CD4-positive, alpha-beta T cell treated with Interleukin-4 for 4 hours (primary cell): ENCODE measurements around the gene FBN3.

Experiments
- DNase-seq: peaks from one replicate; pipeline ENCODE4 v3.0.0-alpha.2; 2020

The FBN3 gene

DNA sequence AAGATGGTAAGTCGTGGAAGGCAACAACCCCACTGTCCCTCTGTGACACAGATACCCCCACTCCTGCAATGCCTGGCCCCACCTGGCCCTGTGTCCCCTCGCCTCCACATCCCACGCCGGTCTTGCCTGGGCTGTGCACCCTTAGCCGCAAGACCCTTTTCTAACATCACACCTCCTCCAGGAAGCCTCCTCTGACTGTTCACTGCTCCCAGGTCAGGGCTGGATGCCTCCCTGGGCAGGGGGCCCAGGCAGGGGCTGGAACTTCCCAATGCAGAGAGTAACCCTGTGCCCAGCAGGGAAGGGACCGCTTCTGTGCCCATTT lies 1.3 kb downstream of the FBN3 start:
- DNase-seq: no peak

DNA sequence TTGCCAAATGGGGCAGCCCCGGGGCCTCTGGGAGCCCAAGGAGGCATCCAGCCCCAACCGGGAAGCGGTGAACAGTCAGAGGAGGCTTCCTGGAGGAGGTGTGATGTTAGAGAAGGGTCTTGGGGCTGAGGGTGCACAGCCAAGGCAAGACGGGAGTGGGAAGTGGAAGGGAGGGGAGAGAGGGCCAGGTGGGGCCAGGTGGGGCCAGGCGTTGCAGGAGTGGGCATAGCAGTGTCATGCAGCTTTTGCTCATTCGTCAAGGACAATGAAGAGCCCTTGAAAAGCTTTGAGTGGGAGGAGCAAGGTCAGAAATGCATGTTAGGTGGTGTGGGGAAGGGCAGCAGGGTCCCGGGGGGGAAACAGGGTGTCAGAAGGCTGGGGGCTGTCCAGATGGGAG lies 1.8 kb downstream of the FBN3 start:
- no peak for DNase-seq

DNA sequence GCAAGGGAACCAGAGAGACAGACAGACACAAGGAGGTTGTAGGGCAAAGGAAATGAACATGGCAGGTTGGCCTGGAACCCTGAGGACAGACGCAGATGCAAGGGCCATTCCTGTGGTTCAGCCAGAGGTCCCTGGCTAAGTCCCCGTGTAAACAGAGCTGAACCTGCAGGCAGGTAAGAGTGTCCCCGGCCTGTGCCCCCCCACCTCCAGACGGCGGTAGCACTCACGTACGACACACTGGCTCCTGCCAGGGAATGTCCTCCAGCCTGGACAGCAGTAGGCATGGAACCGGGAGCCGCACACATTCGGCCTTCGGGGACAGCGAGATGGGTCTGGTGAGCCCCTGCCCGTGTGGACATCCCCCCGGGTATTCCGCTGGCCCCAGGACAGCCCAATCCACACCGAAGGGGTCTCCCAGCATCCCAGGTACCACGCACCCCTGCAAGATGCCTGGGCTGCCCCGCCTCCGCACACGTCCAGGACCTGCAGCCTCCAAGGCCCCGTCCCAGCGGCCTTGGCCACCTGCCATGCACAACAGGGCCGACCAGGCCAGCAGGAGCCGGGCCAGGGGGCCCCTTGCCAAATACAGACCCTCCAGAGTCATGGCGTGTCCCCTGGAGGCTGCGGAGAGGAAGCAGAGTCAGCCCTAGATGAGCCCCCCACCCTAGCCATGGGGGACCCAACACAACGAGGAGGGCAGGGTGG lies 2.4 kb downstream of the FBN3 start:
- no peak for DNase-seq

DNA sequence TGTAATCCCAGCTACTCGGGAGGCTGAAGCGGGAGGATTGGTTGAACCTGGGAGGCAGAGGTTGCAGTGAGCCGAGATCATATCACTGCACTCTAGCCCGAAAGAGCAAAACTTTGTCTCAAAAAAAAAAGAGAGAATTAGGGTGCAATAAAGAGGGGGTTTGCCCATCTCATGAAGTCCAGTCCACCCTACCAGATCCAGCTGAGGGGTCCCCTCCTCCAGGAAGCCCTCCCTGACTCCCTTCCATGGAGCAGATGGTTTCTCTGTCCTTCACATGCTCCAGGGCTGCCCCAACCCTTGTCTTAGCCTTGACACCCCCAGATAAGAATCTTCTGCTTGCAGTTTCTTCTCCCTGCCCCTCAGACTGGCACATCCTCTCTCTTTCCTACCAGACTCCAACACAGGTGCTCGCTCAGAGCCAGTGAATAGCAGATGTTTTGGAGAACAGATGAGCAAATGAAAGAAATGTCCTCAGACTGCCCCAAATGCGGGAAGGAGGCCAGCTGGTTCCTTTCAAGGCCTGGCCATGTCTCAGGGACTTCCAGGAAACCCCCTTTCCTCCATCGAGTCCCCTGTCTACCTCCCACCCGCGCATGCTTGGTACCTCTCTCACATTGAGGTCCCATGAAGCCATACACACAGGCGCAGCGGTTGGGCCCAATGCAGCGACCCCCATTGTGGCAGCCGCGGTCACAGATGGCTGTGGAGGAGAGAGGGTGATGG lies 5.0 kb downstream of the FBN3 start:
- no peak for DNase-seq

DNA sequence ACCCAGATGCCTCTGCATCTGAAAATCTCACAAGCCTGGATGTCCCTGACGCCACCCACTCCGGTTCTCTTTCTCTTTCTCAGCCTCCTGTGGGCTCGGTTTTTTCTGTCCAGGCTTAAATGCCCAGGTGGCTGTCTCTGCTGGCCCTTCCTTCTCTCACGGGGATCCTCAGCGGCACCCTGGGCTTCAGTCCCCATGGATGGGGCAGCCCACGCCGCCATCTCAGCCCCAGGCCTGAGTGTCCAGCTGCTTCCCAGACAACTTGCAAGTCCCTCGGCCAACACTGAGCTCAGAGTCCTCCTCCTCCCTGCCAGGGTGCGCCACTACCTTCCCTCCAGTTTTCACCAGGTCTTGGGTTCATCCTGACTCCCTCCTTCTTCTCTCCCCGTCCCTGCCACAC lies 6.4 kb downstream of the FBN3 start:
- no peak for DNase-seq

DNA sequence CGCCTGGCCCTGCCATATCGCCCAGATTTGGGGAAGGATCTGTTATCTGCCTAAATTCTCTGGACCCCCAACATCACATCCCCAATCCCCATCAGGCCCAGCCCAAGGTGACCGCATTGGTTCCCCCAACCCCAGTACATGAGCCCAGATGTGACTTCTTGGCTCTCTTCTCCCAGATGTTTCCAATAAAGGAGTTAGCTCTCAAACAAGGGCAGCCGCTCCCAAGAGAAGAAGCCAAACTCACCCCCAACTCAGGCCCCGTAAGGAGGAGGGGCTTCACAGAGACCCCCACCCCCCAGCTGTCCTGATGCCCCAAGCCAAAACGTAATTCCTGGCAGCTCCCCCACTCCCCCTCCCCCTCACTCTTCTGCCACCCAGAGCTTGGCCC lies 6.9 kb downstream of the FBN3 start:
- no peak for DNase-seq

DNA sequence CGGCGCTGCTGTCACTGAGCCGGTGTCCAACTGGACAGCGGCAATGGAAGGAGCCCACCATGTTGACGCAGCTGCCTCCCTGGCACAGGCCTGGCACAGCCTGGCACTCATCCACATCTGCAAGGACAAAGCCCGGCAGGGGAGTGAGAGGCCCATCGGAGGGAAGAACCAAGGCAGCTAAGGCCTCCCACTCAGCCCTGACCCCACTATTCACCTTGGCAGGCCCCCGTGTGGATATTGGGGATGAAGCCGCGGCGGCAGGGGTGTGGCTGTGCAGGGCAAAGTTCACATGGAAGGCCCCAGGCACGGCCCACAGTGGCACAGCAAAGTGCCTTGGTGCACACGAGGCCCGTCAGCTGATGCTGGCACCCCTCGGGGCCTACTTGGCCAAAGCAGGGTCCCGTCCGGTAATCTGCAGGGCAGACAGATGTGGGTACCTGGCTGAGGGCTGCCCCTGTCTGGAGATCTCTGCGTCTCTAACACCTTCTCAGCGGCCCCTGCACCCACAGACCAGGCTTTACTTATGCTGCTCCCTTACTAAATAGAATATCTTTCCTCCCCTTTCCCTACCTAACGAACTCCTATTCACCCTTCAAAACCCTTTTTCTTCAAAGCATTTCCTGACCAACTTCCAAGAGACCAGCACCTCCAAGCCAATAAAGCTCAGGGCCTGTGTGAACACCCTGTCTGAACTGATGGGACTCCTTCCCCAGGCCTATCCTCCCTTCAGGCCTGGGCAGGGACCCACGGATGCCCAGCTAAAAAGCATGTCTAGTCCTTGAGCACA lies 7.5 kb downstream of the FBN3 start:
- DNase-seq: no peak

DNA sequence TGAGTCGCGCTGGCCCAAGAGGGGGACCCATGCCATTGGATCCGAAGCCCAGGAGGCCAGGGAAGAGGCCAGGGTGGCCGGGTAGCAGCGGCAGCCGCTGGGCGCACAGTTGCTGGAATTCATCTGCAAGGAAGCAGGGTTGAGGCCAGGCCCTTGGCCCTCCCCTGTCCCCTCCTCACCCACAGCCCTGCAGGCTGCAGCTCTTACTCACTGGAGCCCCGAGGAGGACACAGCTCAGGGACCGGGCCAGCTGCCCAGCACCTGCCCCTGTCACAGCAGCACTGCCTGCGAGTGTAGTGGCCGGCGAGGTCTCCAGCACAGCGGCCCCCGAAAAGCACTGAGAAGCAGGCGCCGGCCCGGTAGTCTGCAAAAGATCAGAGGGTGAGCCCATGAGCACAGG lies 11.2 kb downstream of the FBN3 start:
- DNase-seq: no peak

DNA sequence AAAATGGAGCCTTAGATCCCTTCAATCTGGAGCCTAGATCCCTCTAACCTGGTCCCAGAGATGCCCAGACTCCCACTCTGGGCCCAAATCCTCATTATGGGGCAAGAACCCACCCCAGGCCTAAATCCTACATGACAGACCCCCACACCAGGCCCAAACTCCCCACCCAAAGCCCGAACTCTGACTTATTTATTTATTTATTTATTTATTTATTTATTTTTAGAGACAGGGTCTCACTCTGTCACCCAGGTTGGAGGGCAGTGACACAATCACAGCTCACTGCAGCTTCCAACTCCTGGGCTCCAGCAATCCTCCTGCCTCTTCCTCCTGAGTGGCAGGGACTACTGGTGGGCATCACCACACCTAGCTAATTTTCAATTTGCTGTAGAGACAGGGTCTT lies 12.0 kb downstream of the FBN3 start:
- no peak for DNase-seq

DNA sequence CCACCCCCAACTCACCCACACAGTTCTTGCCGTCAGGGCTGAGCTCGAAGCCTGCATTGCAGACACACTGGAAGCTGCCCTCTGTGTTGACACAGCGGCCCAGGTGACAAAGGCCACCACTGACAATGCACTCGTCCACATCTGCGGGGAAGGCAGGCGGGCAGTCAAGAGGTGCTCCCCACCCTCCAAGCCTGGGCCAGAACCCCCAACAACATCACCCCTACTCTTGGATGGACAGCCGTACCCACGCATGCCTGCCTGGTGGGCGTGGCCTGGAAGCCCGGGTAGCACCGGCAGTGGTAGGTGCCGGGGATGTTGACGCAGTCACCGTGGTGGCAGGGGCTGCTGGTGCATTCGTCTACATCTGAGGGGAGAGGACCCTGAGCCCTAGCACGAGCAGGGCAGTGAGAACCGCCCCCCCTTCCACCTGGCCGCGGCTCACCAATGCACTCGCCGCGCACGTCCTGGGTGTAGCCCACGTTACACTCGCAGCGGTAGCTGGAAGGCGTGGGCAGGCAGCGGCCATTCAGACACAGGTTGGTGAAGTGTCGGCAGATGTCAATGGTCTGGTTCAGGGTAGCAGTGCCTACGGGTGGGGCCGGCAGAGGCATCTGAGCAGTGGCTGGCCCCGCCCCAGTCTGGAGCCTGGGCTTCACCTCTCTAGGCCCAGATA lies 13.3 kb downstream of the FBN3 start:
- DNase-seq: no peak

DNA sequence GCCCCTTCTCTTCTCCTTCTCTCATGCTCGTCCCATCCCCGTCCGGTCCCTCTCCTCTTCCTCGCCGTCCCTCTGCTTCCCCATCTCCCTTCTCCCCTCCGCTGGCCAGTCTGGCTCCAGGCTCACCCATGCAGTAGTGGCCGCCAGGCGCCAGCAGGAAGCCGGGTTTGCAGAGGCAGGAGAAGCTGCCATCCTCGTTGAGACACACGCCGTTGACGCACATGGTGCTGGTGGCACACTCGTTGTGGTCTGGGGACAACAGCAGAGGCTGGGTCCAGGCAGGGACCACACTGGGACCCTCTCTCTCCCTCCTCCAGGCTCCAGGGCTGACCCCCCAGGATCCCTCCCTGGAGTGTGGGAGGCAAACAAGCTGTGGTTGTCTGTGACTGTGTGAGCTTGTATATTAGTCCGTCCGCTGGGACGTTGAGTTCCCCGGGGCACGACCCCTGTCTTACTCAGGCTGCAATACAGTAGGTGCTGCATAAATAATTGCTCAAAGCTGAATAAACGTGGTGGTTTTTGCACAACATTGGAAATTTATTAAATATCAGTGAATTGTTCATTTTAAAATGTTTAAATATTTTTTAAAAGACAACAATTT lies 16.4 kb downstream of the FBN3 start:
- no peak for DNase-seq

DNA sequence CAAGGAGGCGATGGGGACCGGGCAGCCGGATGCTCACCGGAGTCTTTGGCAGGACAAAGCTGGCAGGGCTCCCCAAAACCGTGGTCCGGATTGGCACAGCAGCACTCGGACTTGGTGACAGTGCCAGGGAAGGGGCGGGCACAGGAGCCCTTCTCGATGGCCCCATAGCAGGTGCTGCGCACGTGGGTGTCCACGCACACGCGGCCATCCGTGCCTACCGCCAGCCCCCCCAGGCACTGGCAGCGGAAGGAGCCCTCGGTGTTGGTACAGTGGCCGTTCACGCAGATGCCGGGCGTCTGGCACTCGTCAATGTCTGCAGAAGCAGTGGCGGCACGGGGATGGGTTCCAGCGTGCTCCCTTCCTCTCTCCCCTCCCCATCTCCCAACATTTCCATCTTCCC lies 17.9 kb downstream of the FBN3 start:
- no peak for DNase-seq

DNA sequence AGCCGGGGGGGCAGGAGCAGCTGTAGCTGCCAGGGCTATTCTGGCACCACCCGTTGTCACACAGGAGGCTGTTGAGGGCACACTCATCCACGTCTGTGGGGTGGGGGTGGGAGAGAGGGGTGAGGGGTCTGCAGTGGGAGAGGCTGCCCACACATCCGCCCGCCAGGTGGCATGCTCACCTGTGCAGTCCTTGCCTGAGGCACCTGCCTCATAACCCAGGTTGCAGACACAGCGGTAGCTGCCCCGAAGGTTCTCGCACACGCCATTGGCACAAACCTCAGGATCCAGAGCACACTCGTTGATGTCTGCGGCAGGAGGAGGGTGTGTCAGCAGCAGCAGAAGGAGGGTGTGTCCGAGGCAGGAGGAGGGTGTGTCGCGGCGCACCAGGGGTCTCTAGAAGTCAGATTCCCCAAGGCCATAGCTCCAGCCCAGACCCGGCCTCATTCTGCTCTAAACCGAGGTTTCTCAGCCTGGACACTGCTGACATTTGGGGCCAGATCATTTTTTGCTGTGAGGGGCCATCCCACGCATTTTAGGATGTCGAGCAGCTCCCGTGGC lies 20.3 kb downstream of the FBN3 start:
- no peak for DNase-seq

DNA sequence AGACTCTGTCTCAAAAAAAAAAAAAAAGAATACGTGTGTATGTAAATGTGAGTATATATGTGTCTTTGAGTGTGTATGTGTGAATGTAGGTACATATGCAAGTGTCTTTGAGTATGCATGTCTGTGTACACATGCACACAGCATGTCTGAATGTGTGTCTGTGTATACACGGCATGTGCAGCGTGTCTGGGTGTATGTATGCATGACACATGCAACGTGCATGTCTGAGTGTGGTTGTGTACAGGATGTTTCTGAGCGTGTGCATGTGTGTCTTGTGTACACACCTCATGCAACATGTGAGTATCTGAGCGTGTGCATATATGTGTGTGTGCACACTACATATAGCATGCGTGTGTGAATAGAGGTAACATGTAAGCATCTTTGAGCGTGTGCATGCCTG lies 20.8 kb downstream of the FBN3 start:
- DNase-seq: no peak

DNA sequence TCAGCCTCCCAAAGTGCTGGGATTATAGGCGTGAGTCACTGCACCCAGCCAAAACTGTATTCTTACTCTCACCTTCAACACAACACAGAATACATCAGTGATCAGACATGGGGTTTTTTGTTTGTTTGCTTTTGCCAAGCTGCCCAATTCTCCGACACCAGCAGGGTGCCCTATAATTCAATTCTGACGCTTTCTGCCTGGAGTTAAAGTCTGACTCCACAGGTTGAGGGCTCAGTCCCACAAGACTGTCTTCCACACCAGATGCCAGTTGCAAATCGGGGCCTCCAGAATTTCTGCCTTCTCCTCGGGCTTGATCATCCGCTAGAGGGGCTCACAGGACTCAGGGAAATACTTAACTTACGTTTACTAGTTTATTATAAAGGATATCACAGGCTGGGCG lies 22.1 kb downstream of the FBN3 start:
- DNase-seq: no peak

DNA sequence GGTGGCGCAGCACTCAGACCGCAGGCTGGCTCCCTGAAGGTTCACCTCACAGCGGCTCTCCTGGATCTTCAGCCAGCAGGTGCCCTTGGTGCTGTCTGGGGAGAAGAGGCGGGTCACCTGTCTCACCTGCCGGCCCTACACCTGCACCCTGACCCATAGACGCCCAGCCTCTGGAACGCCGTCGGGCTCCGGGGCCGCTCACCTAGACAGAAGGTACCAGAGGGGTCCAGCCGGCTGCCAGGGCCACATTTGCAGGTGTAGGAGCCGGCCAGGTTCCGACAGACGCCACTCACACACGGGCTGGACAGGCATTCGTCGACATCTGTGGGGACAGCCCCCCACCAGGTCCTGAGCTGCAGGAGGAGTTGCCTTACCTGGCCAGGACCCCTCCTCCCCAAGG lies 22.9 kb downstream of the FBN3 start:
- DNase-seq: no peak

DNA sequence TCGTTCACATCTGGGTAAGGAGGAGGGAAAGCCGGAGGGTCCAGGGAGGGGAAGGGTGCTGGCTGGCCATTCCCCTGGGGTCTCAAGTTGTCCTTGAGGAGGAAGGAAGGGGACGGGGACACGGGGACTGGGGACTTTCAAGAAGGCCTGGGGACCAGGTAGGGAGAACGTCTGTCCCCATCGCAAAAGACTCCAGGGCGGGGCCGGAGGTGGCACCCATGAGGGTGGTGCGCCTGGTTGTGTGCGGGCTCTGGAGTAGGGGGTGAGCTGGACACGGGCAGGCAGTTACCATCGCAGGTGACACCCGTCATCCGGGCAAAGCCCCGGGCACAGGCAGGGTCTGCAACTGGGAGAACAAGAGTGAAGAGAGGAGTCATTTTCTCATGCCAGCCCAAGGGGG lies 23.4 kb downstream of the FBN3 start:
- DNase-seq: no peak

DNA sequence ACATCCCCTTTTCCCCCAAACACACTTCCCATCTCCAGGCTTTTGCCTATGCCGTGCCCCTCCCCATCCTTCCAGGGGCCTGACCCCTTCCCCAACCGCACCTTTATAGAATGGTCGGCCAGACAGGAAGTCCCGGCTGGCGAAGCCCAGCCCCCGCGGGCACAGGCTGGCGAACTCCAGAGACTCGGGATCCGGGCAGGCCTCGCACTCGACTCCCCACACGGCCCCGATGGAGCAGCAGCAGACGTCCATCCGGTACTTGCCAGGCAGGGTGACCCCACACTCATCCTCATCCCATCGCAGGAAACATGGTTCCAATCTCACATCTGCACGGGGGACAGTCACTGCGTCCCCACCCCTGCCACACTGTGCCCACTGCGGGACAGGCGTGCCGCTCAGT lies 25.7 kb downstream of the FBN3 start:
- DNase-seq: no peak

DNA sequence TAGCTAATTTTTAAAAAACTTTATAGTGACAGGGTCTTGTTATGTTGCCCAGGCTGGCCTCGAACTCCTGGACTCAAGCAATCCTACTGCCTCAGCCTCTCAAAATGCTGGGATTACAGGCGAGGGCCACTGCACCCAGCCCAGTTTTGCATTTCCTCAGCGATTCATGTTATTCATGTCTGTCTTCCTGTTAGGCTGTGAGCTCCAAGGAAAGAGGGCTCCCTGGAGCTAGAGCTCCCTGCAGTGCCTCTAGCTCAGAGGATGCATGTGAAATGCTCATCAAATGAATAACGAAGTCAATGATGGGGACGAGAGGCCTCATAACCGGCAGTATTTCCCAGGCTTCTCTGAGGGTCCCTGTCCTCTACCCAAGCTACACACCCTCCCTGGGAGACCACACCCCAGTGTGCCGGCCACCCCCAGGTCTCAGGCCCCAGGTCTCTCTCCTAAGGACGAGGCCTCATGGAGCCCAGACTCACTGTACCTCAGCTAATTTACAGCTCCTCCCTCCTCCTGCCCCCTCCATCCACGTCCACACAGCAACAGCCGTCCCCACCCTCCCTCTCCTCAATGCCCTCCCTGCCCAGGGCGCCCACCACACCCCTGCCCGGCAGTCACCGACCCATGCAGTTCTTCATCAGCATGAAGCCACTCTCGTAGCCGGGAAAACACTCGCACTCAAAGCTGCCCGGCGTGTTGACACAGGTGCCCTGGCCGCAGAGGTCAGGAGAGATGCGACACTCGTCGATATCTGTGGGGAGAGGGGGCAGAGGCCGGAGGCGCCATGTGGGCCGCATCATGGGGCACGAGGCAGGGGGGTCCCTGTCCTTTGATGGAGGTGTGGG lies 28.5 kb downstream of the FBN3 start:
- DNase-seq: no peak

DNA sequence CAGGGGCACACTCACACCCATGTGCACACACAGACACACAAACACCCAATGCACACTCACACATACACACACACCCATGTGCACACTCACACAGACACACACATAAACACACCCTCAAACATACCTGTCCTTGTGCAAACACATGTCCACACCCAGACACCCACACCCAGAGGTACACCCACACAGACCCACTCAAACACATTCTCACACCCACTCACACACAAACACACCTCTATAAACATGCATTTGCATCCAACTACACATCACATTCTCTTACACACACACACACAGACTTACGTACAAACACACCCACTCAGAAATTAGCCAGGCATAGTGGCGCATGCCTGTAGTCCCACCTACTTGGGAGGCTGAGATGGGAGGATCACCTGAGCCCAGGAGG lies 31.4 kb downstream of the FBN3 start:
- DNase-seq: no peak

DNA sequence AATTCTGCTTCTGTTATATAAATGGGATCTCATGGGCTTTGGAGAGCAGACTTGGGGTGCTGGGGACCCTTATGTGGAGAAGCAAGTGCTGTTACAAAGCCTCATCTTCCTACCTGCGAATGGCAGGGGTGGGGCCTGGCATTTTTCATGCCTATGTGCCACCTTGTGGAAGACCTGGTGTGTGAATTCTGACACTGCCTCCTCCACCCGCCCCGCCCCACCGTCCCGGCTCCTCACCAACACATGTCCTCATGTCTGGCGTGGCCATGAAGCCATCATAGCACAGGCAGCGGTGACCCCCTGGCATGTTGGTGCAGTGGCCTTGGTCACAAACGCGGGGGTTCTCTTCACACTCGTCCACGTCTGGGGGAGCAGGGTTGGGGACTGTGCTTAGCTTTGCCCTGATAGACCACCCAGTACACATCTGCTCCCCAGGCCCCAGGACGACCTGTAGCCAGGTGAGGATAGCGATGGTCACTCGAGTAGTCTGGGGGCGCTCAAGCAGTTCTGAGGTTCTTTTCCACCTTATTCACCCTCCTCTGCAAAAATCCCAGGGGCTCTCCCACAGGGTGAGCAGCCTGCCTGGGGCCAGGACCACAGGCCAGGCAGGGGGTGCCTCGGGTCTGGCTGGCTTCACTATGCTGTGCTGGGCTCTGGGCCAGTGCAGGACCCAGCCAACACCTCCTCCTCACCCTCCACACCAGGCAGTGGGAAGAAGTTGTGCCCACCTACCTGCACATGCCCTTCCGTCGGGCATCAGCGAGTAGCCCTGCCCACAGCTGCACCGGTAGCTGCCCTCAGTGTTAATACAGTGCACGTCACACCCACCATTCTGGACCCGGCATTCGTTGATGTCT lies 32.7 kb downstream of the FBN3 start:
- no peak for DNase-seq
